Measurements from ENCODE around the gene MCL1.
"Not testable (repeated sequence)": the region's sequence is repeated elsewhere in the genome, so short reads cannot be mapped to it uniquely, and the experiment has no call there.

The MCL1 gene

GRCh38 chr1:150579110-150579944 lies at the start of gene MCL1:
MCL1 (minus strand) TSS chr1:150579610; CDS start chr1:150579530, 80 bp downstream.
- peak; percentile 71 to 74 for DNase-seq (ENCODE audit: low read depth in 2 of 2)

- DNase-seq (ENCODE audit: low read depth in 2 of 2), result no peak
These were observed 49.3 kb upstream of the MCL1 start for GRCh38 chr1:150628766-150629114.

GRCh38 chr1:150627826-150628410 lies 48.5 kb upstream of the MCL1 start:
- DNase-seq (ENCODE audit: low read depth in 2 of 2), result no peak

- no peak for DNase-seq (ENCODE audit: low read depth in 2 of 2)
These were observed 46.7 kb upstream of the MCL1 start for GRCh38 chr1:150626150-150626549.

- DNase-seq (ENCODE audit: low read depth in 2 of 2), result not testable (repeated sequence)
These were observed 45.1 kb upstream of the MCL1 start for GRCh38 chr1:150624546-150624945.

GRCh38 chr1:150624134-150624533 lies 44.7 kb upstream of the MCL1 start:
- DNase-seq (ENCODE audit: low read depth in 2 of 2), result not testable (repeated sequence)

GRCh38 chr1:150622303-150622975 lies 43.0 kb upstream of the MCL1 start:
- DNase-seq (ENCODE audit: low read depth in 2 of 2), result no peak

- peak in 1 of 2 donors; percentile 44 for DNase-seq (ENCODE audit: low read depth in 2 of 2)
These were observed 42.3 kb upstream of the MCL1 start for GRCh38 chr1:150621497-150622302.

- DNase-seq (ENCODE audit: low read depth in 2 of 2), result no peak
These were observed 41.5 kb upstream of the MCL1 start for GRCh38 chr1:150620919-150621318.

GRCh38 chr1:150619576-150620509 lies 40.4 kb upstream of the MCL1 start:
- DNase-seq (ENCODE audit: low read depth in 2 of 2), result no peak

GRCh38 chr1:150615346-150616201 lies 36.2 kb upstream of the MCL1 start:
- DNase-seq (ENCODE audit: low read depth in 2 of 2), result no peak

- peak in 1 of 2 donors; percentile 42 for DNase-seq (ENCODE audit: low read depth in 2 of 2)
These were observed 33.9 kb upstream of the MCL1 start for GRCh38 chr1:150613061-150613920.

GRCh38 chr1:150612014-150612345 lies 32.6 kb upstream of the MCL1 start:
- DNase-seq (ENCODE audit: low read depth in 2 of 2), result no peak

GRCh38 chr1:150610576-150610975 lies 31.2 kb upstream of the MCL1 start:
- DNase-seq (ENCODE audit: low read depth in 2 of 2), result no peak

- no peak for DNase-seq (ENCODE audit: low read depth in 2 of 2)
These were observed 30.3 kb upstream of the MCL1 start for GRCh38 chr1:150609732-150610131.

GRCh38 chr1:150606463-150607142 lies 27.2 kb upstream of the MCL1 start:
- no peak for DNase-seq (ENCODE audit: low read depth in 2 of 2)

GRCh38 chr1:150605451-150605731 lies 26.0 kb upstream of the MCL1 start:
- DNase-seq (ENCODE audit: low read depth in 2 of 2), result not testable (repeated sequence)

- no peak for DNase-seq (ENCODE audit: low read depth in 2 of 2)
These were observed 24.8 kb upstream of the MCL1 start for GRCh38 chr1:150604226-150604588.

- DNase-seq (ENCODE audit: low read depth in 2 of 2), result no peak
These were observed 24.3 kb upstream of the MCL1 start for GRCh38 chr1:150603711-150604110.

Measured in stimulated activated CD4-positive, alpha-beta T cell treated with anti-CD3 and anti-CD28 coated beads, Interleukin-1b, Interleukin-23, amount 100 ng/mL, for 4 hours (primary cell).